NCI-H2107 (cell line): Measurements from ENCODE around the gene MARVELD1.

Experiments used
- DNase-seq: peaks from one replicate; lab custom pipeline; 2025; lab: John Stamatoyannopoulos, UW

MARVELD1 gene

GRCh38 chr10:97721871-97722780 is 8.6 kb downstream of the MARVELD1 start:
- DNase-seq, result no peak

DNA sequence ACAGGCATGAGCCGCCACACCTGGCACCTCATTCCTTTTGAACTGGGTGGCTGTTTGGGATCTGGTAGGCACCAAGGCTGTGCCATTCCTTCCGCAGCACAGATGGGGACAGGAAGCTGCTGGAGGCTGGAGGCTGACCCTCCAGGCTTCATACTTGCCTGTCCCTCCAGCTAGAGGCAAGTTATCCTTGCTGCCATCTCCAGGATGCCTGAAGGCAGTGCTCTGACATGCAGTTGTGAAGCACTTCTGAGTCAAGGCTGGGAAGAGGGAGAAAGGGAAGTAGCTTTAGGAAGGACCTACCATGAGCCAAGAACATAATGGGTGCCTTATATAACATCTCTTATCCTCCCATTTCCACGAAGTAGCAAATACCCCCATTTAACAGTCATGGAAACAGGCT is 9.5 kb downstream of the MARVELD1 start:
- no peak for DNase-seq

DNA sequence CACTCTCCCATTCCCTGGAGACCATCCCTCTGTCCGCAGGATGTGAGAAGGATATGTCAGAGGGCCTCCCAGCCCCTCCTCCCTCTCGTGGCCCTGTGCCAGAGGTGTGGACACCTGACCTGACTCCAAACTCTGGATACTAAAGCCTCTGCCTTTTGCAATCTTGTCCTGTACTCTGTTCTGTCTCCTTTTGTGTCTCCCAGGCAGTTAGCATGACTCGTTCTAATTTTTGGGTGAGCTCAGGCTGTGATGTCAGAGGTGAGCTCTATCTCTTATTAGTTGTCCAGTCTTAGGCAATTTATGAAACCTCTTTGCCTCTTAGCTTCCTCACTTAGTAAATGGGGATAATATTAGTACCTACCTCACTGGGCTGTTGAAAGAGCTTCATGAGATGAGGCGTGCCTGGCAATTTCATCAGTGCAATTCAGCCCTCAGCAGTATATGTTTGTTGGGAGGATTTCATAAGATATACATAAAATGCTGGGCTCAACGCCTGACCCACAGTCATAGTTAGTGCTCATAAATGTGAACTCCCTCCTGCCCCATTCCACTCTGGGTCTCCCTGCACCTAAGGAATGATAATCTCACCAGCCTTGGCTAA is 10.9 kb downstream of the MARVELD1 start:
- no peak for DNase-seq

DNA sequence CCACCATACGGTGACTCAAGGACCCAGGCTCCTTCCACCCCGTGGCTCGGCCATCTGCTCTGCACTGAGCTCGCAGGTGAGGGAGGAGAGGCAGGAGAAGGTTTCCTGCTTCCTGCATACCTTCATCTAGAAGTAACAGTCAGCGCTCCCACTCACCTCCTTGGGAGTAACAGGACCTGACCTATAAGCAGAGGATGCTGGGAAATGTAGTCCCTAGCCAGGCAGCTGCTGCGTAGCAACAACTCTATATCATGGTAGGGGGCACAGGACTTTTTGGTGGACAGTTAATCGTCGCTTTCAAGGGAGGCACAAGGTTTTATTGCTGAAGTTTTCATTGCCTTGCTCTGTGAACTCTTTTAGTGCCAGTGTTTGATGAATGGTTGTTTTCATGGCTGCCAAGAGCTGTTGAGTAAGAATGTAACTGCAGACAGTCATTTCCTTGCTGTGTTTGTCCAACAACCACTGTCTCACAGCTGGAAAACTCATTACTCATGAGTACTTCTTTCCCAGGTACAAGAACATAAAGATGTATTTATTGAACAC is 13.2 kb downstream of the MARVELD1 start:
- DNase-seq, result no peak

GRCh38 chr10:97729014-97729413 is 15.5 kb downstream of the MARVELD1 start:
- no peak for DNase-seq

- peak; percentile 17 for DNase-seq
Measured at GRCh38 chr10:97731346-97732051, 18.0 kb downstream of the MARVELD1 start.

DNA sequence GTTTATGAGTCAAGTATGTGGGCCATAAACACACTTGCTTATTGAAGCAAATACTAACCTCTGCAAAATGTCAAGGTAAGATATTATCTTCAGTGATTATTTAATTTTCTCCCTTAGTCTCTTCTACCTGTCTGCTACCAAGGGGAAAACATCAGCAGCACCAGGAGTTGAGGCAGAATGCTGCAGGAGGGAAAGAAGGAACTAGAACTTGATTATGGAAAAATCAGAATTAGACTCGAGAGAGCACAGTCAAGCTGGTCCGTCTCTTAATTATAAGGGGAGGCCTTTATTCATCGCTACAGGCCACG is 18.5 kb downstream of the MARVELD1 start:
- no peak for DNase-seq

DNA sequence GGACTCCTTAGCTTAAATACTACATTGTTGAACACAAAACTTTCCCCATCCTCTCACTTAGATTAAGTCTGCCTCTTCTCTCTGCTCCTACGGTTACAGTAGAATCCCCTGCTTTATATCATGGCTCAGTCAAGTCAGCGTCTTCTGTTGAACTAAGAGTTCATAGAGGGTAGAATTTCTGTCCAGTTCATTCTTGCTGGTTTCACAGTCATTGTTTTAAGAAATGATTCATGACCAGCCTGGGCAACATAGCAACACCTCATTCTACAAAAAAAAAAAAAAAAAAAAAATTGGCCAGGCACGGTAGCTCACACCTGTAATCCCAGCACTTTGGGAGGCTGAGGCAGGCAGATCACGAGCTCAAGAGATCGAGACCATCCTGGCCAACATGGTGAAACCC is 19.7 kb downstream of the MARVELD1 start:
- DNase-seq, result no peak

DNA sequence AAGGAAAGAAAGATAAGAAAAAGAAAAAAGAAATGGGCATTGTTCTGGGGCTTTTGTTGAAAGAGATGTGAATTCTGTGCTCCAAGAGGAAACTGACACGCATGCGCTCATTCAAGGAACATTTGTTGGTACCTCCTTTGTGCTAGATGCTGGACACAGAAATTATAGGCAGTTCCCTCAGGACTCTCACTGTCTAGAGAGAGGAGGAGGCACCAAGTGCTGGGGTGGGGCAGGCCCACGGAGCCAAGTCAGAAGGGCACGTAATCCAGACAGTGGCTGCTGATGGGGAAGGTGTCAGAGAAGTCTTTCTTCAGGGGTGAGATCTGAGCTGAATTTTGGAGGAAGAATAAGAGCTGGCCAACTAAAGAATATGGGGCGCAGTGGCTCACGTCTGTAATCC is 20.5 kb downstream of the MARVELD1 start:
- no peak for DNase-seq

DNA sequence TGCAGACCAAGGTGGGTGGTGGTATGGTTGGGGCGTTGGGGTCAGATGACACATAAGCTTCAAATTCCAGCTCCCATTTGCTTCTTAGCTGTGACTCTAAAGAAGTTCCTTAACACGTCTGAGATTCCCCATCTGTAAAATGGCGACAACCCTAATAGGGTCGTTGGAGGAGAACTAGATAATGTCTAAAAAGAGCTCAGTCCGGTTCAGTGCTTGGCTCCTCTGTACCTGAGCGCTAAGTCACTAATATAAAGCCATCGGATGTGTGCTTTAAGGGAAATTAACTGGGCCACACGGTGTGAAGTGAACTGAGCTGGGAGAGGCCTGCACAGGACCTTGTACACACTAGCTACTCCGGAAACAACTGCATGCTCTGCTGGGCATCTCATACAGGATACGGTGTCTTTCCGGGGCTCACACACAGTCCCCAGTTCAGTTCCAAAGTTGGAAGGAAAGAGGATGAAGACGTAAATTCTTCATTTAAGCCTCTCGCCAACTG is 22.9 kb downstream of the MARVELD1 start:
- DNase-seq, result no peak

- peak; percentile 83 for DNase-seq
Measured at GRCh38 chr10:97736902-97737769, 23.6 kb downstream of the MARVELD1 start, which contains the start of gene ZFYVE27. Gene ZFYVE27 (plus strand): TSS chr10:97737128. CDS start chr10:97738478, 1,350 bp downstream.

DNA sequence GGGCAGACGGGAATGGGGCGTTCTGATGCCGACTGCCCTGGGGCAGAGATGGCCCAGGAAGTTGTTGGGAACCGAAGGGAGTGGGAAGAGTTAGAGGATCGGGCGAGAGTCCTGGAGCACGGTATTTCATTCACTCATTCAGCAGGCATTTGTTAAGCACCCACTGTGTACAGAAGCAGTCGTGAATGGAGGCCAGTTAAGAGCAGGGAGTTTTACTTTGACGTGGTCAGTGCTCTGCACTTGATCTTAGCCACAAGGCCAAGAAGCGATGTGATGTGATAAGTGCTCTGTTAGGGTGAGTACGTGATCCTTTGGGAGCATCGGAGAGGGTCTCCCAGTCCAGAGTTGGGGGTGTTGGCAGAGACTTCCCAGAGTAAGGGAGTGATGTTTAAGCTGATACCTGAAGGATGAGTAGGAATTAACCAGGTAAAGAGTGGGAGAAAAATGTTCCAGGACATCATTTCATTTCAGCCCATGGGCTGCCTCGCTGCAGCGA is 24.3 kb downstream of the MARVELD1 start:
- DNase-seq, result no peak

- no peak for DNase-seq
Measured at GRCh38 chr10:97738616-97739015, 25.1 kb downstream of the MARVELD1 start.

- DNase-seq, result no peak
Measured at GRCh38 chr10:97740613-97741012, 27.1 kb downstream of the MARVELD1 start.

DNA sequence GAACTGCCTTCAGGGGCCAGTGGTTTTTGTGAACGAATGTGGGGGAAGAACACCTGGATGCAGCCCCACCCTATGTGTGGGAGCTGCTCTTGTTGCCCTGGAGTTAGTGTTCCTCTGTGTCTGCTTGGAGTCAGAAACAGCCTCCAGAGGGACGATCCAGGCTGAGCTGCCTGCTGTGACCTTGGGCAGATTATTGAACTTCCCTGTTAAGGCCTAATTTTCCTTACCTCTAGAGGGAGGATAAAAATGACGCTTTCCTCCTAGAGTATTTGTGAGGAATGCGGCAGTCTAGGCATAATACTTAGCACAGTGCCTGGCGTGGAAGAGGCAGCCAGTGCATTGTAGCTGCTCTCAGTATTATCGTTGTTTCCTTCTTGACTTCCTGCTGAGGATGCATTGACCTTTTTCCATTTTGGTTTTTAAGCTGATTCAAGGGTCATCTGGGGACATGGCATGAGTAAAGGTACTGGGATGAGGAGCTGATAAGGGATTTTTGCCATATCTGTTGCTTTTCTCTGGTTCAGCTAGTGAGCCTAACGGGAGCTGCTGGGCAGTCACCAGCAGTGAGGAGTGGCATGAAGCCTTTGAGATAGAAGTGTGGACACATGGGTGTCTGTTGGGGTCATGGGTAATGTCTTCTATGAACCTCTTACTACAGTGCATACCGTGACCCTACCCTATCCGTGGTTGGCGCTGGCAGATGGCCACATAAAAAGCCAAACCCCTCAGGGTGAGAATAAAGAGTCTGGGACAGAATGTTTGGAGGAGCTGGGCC is 29.8 kb downstream of the MARVELD1 start:
- no peak for DNase-seq

DNA sequence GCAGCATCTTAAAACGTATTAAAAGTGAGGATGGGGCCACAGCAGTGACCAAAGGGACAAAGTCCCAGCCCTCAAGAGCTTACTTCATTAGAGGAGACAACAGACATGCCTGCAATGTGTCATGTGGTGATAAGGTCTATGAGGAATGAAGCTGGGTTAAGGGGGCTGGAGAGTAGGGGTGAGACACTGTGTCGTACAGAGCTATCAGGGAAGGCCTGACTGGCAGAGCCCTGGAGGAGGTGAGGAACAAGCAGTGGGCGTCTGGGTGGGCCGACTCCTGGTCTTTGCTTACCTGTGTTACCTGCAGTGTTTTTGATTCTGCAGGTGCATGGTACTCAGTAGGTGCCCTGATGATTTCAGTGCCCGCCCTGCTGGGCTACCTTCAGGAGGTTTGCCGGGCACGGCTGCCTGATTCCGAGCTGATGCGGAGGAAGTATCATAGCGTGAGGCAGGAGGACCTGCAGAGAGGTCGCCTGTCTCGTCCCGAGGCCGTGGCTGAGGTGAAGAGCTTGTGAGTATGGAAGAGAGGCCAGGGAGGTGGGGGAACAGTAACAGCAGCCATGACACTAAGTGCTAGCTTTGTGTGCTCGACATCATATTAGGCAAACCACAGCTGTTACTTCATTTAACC is 31.0 kb downstream of the MARVELD1 start:
- DNase-seq, result no peak

DNA sequence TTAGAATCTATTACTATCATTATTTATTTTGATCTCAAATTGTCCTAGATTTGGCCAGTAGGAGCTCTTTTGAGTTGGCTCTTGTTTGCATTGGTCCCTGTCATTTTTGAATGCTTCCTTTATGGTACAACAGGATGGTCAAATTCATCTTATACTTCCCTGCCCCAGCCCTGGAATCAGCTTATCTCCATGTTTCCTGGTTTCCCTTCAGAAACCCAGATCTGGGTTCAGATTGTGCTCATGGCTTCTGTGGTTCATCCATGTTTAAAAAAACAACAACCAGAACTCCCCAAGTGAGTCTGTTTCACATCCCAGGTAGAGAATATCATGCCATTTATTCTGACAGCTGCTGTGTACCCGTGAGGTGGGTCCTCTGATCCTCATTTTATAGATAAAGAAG is 34.0 kb downstream of the MARVELD1 start:
- DNase-seq, result no peak

GRCh38 chr10:97748116-97748515 is 34.6 kb downstream of the MARVELD1 start:
- no peak for DNase-seq

- DNase-seq, result no peak
Measured at GRCh38 chr10:97752956-97753355, 39.4 kb downstream of the MARVELD1 start.

DNA sequence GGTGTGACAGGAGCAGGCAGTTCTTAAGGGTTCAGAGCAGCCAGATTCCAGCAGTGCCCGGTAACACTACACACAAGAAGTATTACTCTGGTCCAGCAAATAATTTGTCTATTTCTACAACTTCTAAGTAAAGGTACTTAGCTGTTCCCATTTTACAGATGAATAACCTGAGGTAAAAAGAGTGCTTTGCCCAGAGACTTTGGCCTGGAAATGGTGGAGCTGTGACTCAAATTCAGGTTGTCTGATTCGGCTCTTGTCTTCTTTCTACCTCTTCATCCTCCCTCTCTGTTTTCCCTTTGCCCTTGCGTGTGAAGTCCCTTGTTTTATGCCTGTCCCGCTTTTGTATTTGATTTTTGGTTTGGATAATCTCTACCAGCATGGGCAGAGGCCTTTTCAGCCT is 41.2 kb downstream of the MARVELD1 start:
- DNase-seq, result no peak
